Fibroblast of skin of abdomen (primary cell): ENCODE data around the gene IRF1. TPM values are rescaled to one million over a fixed set of nuclear protein-coding genes. Genes with fewer than 3 reads are reported as not detected.
A peak's percentile ranks its signal among the peaks of the same experiment; 100 is the strongest.
"Not testable (repeated sequence)": the region's sequence is repeated elsewhere in the genome, so short reads cannot be mapped to it uniquely, and the experiment has no call there.

Experiments used
- DNase-seq: peaks from one replicate; pipeline ENCODE4 v3.0.0-alpha.2; 2013
- polyA plus RNA-seq, 2 experiments: library from polyadenylated mRNA; unstranded; fragments of 120-200 nt; gene quantifications; one replicate each; pipeline ENCODE4 v1.2.1, GENCODE V29; 2013; ENCODE audit not compliant: insufficient read length in 2 of 2

IRF1 gene
- 21.5 TPM for polyA plus RNA-seq (2013, experiment 1 of 2; ENCODE audit: insufficient read length)
- 21.1 TPM for polyA plus RNA-seq (2013, experiment 2 of 2; ENCODE audit: insufficient read length)

GRCh38 chr5:132490484-132491367 lies at the start of gene IRF1:
Gene IRF1 (minus strand): TSS chr5:132490773. CDS start chr5:132489478, 1,295 bp downstream.
- peak; percentile 96 for DNase-seq

- no peak for DNase-seq
Measured at GRCh38 chr5:132540149-132540548, 49.6 kb upstream of the IRF1 start.

GRCh38 chr5:132539716-132540115 lies 49.1 kb upstream of the IRF1 start:
- no peak for DNase-seq

- DNase-seq: no peak
Measured at GRCh38 chr5:132530946-132531345, 40.4 kb upstream of the IRF1 start.

GRCh38 chr5:132528866-132529634 lies 38.5 kb upstream of the IRF1 start:
- DNase-seq: no peak

GRCh38 chr5:132528021-132528420 lies 37.4 kb upstream of the IRF1 start:
- no peak for DNase-seq

GRCh38 chr5:132526974-132527564 lies 36.5 kb upstream of the IRF1 start:
- no peak for DNase-seq

- DNase-seq: peak; percentile 31
Measured at GRCh38 chr5:132526290-132526973, 35.9 kb upstream of the IRF1 start.

GRCh38 chr5:132525299-132525724 lies 34.7 kb upstream of the IRF1 start:
- no peak for DNase-seq

GRCh38 chr5:132524877-132525276 lies 34.3 kb upstream of the IRF1 start:
- DNase-seq: not testable (repeated sequence)

- not testable (repeated sequence) for DNase-seq
Measured at GRCh38 chr5:132522067-132522466, 31.5 kb upstream of the IRF1 start.

- not testable (repeated sequence) for DNase-seq
Measured at GRCh38 chr5:132513618-132514336, 23.2 kb upstream of the IRF1 start.

- DNase-seq: peak; percentile 89
Measured at GRCh38 chr5:132510076-132510475, 19.5 kb upstream of the IRF1 start.

GRCh38 chr5:132506094-132506692 lies 15.6 kb upstream of the IRF1 start:
- DNase-seq: peak; percentile 94

GRCh38 chr5:132505641-132506040 lies 15.1 kb upstream of the IRF1 start:
- DNase-seq: peak; percentile 37

GRCh38 chr5:132504746-132505145 lies 14.2 kb upstream of the IRF1 start:
- DNase-seq: no peak

GRCh38 chr5:132503244-132503643 lies 12.7 kb upstream of the IRF1 start:
- no peak for DNase-seq

- DNase-seq: no peak
Measured at GRCh38 chr5:132501961-132502931, 11.7 kb upstream of the IRF1 start.

GRCh38 chr5:132501629-132501956 lies 11.0 kb upstream of the IRF1 start:
- no peak for DNase-seq
